NB4 (cell line): Measurements from ENCODE around the gene ATP5PO.

Experiments
- TF ChIP-seq, protein P1 (sequence below): IDR thresholded peaks from 2 replicates; pipeline ENCODE4 v1.6.1; 2011; ENCODE audit warnings: low read depth, low read length
- TF ChIP-seq, protein P2 (sequence below): IDR thresholded peaks from one replicate; pipeline ENCODE4 v1.5.1; 2012; ENCODE audit warnings: low read depth, low read length

DNA sequence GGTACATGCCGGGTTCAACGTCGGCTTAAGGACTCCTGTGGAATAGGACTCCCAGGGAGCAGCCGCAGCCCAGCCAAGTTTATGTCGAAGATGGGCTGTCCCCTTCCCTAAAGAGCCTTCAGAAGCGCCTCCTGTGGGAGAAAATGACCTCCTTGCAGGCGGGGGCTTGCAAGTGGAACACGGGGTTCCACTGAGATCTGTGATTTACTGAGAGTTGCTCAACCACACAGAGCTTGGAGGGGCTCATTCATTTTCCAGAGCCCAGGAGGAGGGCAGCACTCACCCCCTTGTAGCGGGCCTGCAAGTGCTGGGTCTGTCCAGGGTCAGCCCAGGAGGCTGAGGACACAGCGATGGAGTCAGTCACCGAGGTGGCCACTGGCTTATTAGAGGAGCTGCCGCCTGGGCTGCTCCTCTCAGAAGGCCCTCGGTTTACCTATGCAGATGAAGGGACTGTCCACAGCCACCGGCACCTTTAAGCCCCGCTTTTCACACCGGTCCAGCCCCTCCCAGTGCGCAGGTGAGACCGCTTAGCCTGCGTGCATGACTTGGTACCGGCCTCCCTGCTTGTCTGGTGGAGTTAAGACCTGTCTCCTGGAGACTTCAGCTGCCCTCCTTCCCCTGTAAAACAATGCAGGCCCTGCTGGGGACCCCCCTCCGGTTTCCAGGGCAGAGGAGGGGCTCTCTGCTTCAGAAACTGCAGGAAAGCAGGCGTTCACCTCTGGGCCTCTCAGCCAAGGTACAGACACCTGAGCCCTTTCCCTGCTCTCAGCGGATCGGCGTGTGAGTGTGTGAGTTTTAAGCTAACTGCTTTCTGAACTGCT is 57.5 kb downstream of the ATP5PO start:
- TF ChIP-seq, protein P1, sequence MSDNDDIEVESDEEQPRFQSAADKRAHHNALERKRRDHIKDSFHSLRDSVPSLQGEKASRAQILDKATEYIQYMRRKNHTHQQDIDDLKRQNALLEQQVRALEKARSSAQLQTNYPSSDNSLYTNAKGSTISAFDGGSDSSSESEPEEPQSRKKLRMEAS, result no peak
- TF ChIP-seq, protein P2, sequence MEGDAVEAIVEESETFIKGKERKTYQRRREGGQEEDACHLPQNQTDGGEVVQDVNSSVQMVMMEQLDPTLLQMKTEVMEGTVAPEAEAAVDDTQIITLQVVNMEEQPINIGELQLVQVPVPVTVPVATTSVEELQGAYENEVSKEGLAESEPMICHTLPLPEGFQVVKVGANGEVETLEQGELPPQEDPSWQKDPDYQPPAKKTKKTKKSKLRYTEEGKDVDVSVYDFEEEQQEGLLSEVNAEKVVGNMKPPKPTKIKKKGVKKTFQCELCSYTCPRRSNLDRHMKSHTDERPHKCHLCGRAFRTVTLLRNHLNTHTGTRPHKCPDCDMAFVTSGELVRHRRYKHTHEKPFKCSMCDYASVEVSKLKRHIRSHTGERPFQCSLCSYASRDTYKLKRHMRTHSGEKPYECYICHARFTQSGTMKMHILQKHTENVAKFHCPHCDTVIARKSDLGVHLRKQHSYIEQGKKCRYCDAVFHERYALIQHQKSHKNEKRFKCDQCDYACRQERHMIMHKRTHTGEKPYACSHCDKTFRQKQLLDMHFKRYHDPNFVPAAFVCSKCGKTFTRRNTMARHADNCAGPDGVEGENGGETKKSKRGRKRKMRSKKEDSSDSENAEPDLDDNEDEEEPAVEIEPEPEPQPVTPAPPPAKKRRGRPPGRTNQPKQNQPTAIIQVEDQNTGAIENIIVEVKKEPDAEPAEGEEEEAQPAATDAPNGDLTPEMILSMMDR, result no peak
